H9 (cell line): ENCODE data around the gene FGA. TPM values are rescaled to one million over a fixed set of nuclear protein-coding genes. Genes with fewer than 3 reads are reported as not detected.

Experiments used
- DNase-seq: peaks from one replicate; pipeline ENCODE4 v3.0.0-alpha.2; 2017
- H2AFZ ChIP-seq: one replicate; pipeline ENCODE4 v1.6.1; 2013; ENCODE audit warnings: mild to moderate bottlenecking, low read length, control low read depth, moderate library complexity
- H2AK5ac ChIP-seq: 2 replicates; pipeline ENCODE4 v1.6.1; 2013; ENCODE audit warnings: low read length, control low read depth, mixed read lengths; ENCODE audit not compliant: insufficient read length
- H2BK120ac ChIP-seq: one replicate; pipeline ENCODE4 v1.6.1; 2013; ENCODE audit warnings: low read depth, mild to moderate bottlenecking, low read length, control low read depth, inconsistent platforms; ENCODE audit not compliant: poor library complexity, severe bottlenecking
- H2BK12ac ChIP-seq: 2 replicates; pipeline ENCODE4 v1.6.1; 2013; ENCODE audit warnings: low read length, control low read depth, mixed read lengths, low read depth; ENCODE audit not compliant: insufficient read length
- H2BK15ac ChIP-seq: 2 replicates; pipeline ENCODE4 v1.6.1; 2013; ENCODE audit warnings: low read depth, low read length, control low read depth
- H2BK20ac ChIP-seq: one replicate; pipeline ENCODE4 v1.6.1; 2013; ENCODE audit warnings: low read depth, mild to moderate bottlenecking, low read length, control low read depth, inconsistent platforms; ENCODE audit not compliant: poor library complexity, severe bottlenecking
- H2BK5ac ChIP-seq: 2 replicates; pipeline ENCODE4 v1.6.1; 2013; ENCODE audit warnings: low read length, control low read depth, mixed read lengths; ENCODE audit not compliant: insufficient read length
- H3K14ac ChIP-seq: 2 replicates; pipeline ENCODE4 v1.6.1; 2013; ENCODE audit warnings: low read length, control low read depth; ENCODE audit not compliant: insufficient read depth
- H3K18ac ChIP-seq: 2 replicates; pipeline ENCODE4 v1.6.1; 2013; ENCODE audit warnings: low read depth, mild to moderate bottlenecking, mixed read lengths, low read length, control low read depth; ENCODE audit not compliant: insufficient read length
- H3K23ac ChIP-seq: 2 replicates; pipeline ENCODE4 v1.6.1; 2013; ENCODE audit warnings: low read length, control low read depth, mixed read lengths, low read depth; ENCODE audit not compliant: insufficient read length
- H3K23me2 ChIP-seq: 2 replicates; pipeline ENCODE4 v1.6.1; 2013; ENCODE audit warnings: low read depth, mild to moderate bottlenecking, mixed read lengths, low read length, control low read depth; ENCODE audit not compliant: insufficient read length, poor library complexity, severe bottlenecking
- H3K27ac ChIP-seq: 2 replicates; pipeline ENCODE4 v1.5.1; 2013; ENCODE audit warnings: low read length, control low read depth, mixed read lengths, low read depth; ENCODE audit not compliant: insufficient read length
- H3K27me3 ChIP-seq: 2 replicates; pipeline ENCODE4 v1.6.1; 2013; ENCODE audit warnings: low read length, control low read depth, inconsistent platforms; ENCODE audit not compliant: insufficient read depth
- H3K4ac ChIP-seq: 2 replicates; pipeline ENCODE4 v1.6.1; 2013; ENCODE audit warnings: low read depth, mild to moderate bottlenecking, control low read depth, inconsistent platforms, low read length, moderate library complexity
- H3K4me1 ChIP-seq: 2 replicates; pipeline ENCODE4 v1.6.1; 2013; ENCODE audit warnings: low read length, control low read depth, inconsistent platforms; ENCODE audit not compliant: insufficient read depth
- H3K4me2 ChIP-seq: 2 replicates; pipeline ENCODE4 v1.6.1; 2013; ENCODE audit warnings: low read length, control low read depth, mixed read lengths; ENCODE audit not compliant: insufficient read length, insufficient read depth
- H3K56ac ChIP-seq: 2 replicates; pipeline ENCODE4 v1.6.1; 2013; ENCODE audit warnings: low read depth, mild to moderate bottlenecking, mixed read lengths, low read length, control low read depth; ENCODE audit not compliant: insufficient read length
- H3K79me1 ChIP-seq: 2 replicates; pipeline ENCODE4 v1.6.1; 2013; ENCODE audit warnings: low read depth, mild to moderate bottlenecking, moderate library complexity, low read length, control low read depth, inconsistent platforms; ENCODE audit not compliant: insufficient read depth, poor library complexity, severe bottlenecking
- H3K79me2 ChIP-seq: 2 replicates; pipeline ENCODE4 v1.6.1; 2013; ENCODE audit warnings: low read length, control low read depth, inconsistent platforms; ENCODE audit not compliant: insufficient read depth
- H3K9ac ChIP-seq: 2 replicates; pipeline ENCODE4 v1.6.1; 2013; ENCODE audit warnings: low read length, control low read depth, mixed read lengths; ENCODE audit not compliant: insufficient read length; ENCODE audit errors: extremely low read depth
- H3K9me3 ChIP-seq: one replicate; pipeline ENCODE4 v1.6.1; 2013; ENCODE audit warnings: low read depth, low read length, inconsistent platforms; ENCODE audit not compliant: control insufficient read depth
- H3T11ph ChIP-seq: one replicate; pipeline ENCODE4 v1.6.1; 2013; ENCODE audit warnings: mild to moderate bottlenecking, low read length, control low read depth, inconsistent platforms
- H4K20me1 ChIP-seq: one replicate; pipeline ENCODE4 v1.6.1; 2013; ENCODE audit not compliant: control insufficient read depth, insufficient read length, insufficient read depth
- H4K5ac ChIP-seq: 2 replicates; pipeline ENCODE4 v1.6.1; 2013; ENCODE audit warnings: low read depth, mild to moderate bottlenecking, mixed read lengths, low read length, control low read depth; ENCODE audit not compliant: insufficient read length
- H4K8ac ChIP-seq: replicated peaks from 2 replicates; pipeline ENCODE4 v1.6.1; 2013; ENCODE audit warnings: low read length, control low read depth, mixed read lengths, low read depth; ENCODE audit not compliant: insufficient read length
- H4K91ac ChIP-seq: 2 replicates; pipeline ENCODE4 v1.6.1; 2013; ENCODE audit warnings: low read depth, mild to moderate bottlenecking, moderate library complexity, mixed read lengths, low read length, control low read depth; ENCODE audit not compliant: insufficient read length
- H3K27ac Mint-ChIP-seq, 3 experiments: 2 replicates in 2 of 3; 3 replicates in 1 of 3; pipeline ENCODE4 v1.8.0; 2020 to 2021; ENCODE audit warnings: mixed read lengths in 3 of 3, mild to moderate bottlenecking in 1 of 3, moderate library complexity in 1 of 3
- H3K27me3 Mint-ChIP-seq: 2 replicates; pipeline ENCODE4 v1.8.0; 2021; ENCODE audit warnings: low read depth, mild to moderate bottlenecking, moderate library complexity, mixed read lengths
- H3K36me3 Mint-ChIP-seq, 3 experiments: 2 replicates in 2 of 3; 3 replicates in 1 of 3; pipeline ENCODE4 v1.8.0; 2020 to 2021; ENCODE audit warnings: low read depth in 3 of 3, mixed read lengths in 3 of 3; ENCODE audit not compliant: insufficient read depth in 1 of 3
- H3K4me1 Mint-ChIP-seq, 2 experiments: 2 replicates each; pipeline ENCODE4 v1.8.0; 2020; ENCODE audit warnings: mixed read lengths in 2 of 2
- H3K4me3 Mint-ChIP-seq, 2 experiments: 2 replicates in 1 of 2; 3 replicates in 1 of 2; pipeline ENCODE4 v1.8.0; 2020 to 2021; ENCODE audit warnings: mild to moderate bottlenecking in 2 of 2, mixed read lengths in 2 of 2, moderate library complexity in 1 of 2
- H3K9me3 Mint-ChIP-seq, 2 experiments: 2 replicates in 1 of 2; 3 replicates in 1 of 2; pipeline ENCODE4 v1.8.0; 2020; ENCODE audit warnings: mild to moderate bottlenecking in 2 of 2, mixed read lengths in 2 of 2, moderate library complexity in 1 of 2
- CTCF ChIP-seq: fragments of 200-600 bp; sonication (generic); conservative IDR thresholded peaks from 3 replicates; pipeline ENCODE4 v1.8.0; 2021; ENCODE audit warnings: antibody characterized with exemption, mild to moderate bottlenecking
- WGBS: extraction: QIAGEN DNeasy Blood & Tissue Kit; methylation state at CpG from one replicate; pipeline ENCODE4 v1.1.7; 2013; ENCODE audit warnings: missing lambda C conversion rate, low lambda C conversion rate, mixed read lengths; ENCODE audit not compliant: insufficient read length; ENCODE audit errors: extremely low coverage; 5-methylcytosine and 5-hydroxymethylcytosine counted together
- total RNA-seq: library from RNA; stranded (reverse); gene quantifications from 2 replicates; pipeline ENCODE4 v1.2.1, GENCODE V29; 2021

Gene FGA
- total RNA-seq, 1 experiment from 2014 or later, result not detected

GRCh38 chr4:154609532-154609931, 19.0 kb upstream of the FGA start:
- Histone ChIP-seq H2BK5ac (no peak overlapping the region), H2BK12ac (no peak overlapping the region)
- H3K27me3 Mint-ChIP-seq, result no peaks in the 10 kb centered on the region

More at GRCh38 chr4:154609532-154609931, 19.0 kb upstream of the FGA start:
- no peak for DNase-seq
- Histone ChIP-seq H4K5ac (no peak overlapping the region), H3K56ac (no peak overlapping the region), H2BK120ac (no peak overlapping the region), H3K27me3 (no peaks in the 10 kb centered on the region), H3K23ac (no peak overlapping the region), H2AFZ (no peak overlapping the region), H4K20me1 (no peaks in the 10 kb centered on the region), H3K79me1 (no peaks in the 10 kb centered on the region), H4K91ac (no peak overlapping the region), H2AK5ac (no peak overlapping the region), H3K4me1 (no peaks in the 10 kb centered on the region), H3K14ac (no peak overlapping the region), H3K9ac (no peak overlapping the region), H3K18ac (no peak overlapping the region), H3K23me2 (no peaks in the 10 kb centered on the region), H3T11ph (no peak overlapping the region), H3K27ac (no peak overlapping the region), H3K9me3 (no peaks in the 10 kb centered on the region), H2BK20ac (no peak overlapping the region), H3K4ac (no peak overlapping the region), H2BK15ac (no peak overlapping the region), H3K4me2 (no peak overlapping the region), H4K8ac (no peak overlapping the region), H3K79me2 (no peaks in the 10 kb centered on the region)
- Mint-ChIP-seq H3K4me3 (no peak overlapping the region), H3K9me3 (no peaks in the 10 kb centered on the region), H3K4me1 (peaks cover 3% of the 10 kb centered on the region in 2 experiments; a peak in 2 of 4 replicates), H3K36me3 (no peaks in the 10 kb centered on the region), H3K27ac (no peak overlapping the region)
- no peak for TF ChIP-seq CTCF
- no CpG with 5 or more reads among the region's 4 CpGs for WGBS
